HepG2 (cell line): Measurements from ENCODE around the gene TTC31. TPM values are rescaled to one million over a fixed set of nuclear protein-coding genes. Genes with fewer than 3 reads are reported as not detected.

ENCODE experiments used
- ARNT2 ChIP-seq: sonication (generic); formaldehyde crosslinking; IDR thresholded peaks from 2 replicates; pipeline ENCODE4 v1.8.0; 2022; ENCODE audit warnings: mild to moderate bottlenecking, low read depth, missing genetic modification reagents, moderate library complexity
- CBFB ChIP-seq: sonication (generic); formaldehyde crosslinking; IDR thresholded peaks from 2 replicates; pipeline ENCODE4 v1.4.0; 2020; ENCODE audit warnings: missing genetic modification reagents
- GATAD2A ChIP-seq: IDR thresholded peaks from 2 replicates; pipeline ENCODE4 v1.6.1; 2016
- KAT2B ChIP-seq: fragments of 150-350 bp; IDR thresholded peaks from 2 replicates; pipeline ENCODE4 v1.6.1; 2014; ENCODE audit warnings: low read depth, low read length, borderline replicate concordance
- KLF15 ChIP-seq: sonication (generic); formaldehyde crosslinking; IDR thresholded peaks from 2 replicates; pipeline ENCODE4 v1.8.1; 2023; ENCODE audit warnings: borderline replicate concordance, mild to moderate bottlenecking, inconsistent platforms, missing genetic modification reagents, mixed read lengths
- PAF1 ChIP-seq: IDR thresholded peaks from 2 replicates; pipeline ENCODE4 v1.6.1; 2016; ENCODE audit warnings: missing genetic modification reagents, missing compliant biosample characterization
- RBAK ChIP-seq: sonication (generic); formaldehyde crosslinking; IDR thresholded peaks from 2 replicates; pipeline ENCODE4 v1.5.1; 2020; ENCODE audit warnings: mild to moderate bottlenecking, missing genetic modification reagents
- SAP130 ChIP-seq: IDR thresholded peaks from 2 replicates; pipeline ENCODE4 v1.6.1; 2016; ENCODE audit warnings: low read depth
- SNRNP70 ChIP-seq: fragments of 200-400 bp; formaldehyde crosslinking; IDR thresholded peaks from 2 replicates; pipeline ENCODE4 v1.6.1; 2017; ENCODE audit warnings: mild to moderate bottlenecking, low read depth, low read length, moderate library complexity
- SP5 ChIP-seq: IDR thresholded peaks from 2 replicates; pipeline ENCODE4 v1.6.1; 2016; ENCODE audit warnings: low read depth, borderline replicate concordance
- TARDBP ChIP-seq: sonication (generic); formaldehyde crosslinking; IDR thresholded peaks from 2 replicates; pipeline ENCODE4 v1.8.0; 2022; ENCODE audit warnings: mild to moderate bottlenecking, missing genetic modification reagents
- TMF1 ChIP-seq: sonication (generic); formaldehyde crosslinking; IDR thresholded peaks from 2 replicates; pipeline ENCODE4 v1.8.1; 2022; ENCODE audit warnings: low read depth, missing genetic modification reagents
- ZNF136 ChIP-seq: sonication (generic); formaldehyde crosslinking; IDR thresholded peaks from 2 replicates; pipeline ENCODE4 v1.8.1; 2022; ENCODE audit warnings: low read depth, mild to moderate bottlenecking, moderate library complexity, missing genetic modification reagents
- ZNF264 ChIP-seq: sonication (generic); formaldehyde crosslinking; IDR thresholded peaks from 2 replicates; pipeline ENCODE4 v1.4.0; 2020; ENCODE audit warnings: missing genetic modification reagents
- ZNF34 ChIP-seq: sonication (generic); formaldehyde crosslinking; IDR thresholded peaks from 2 replicates; pipeline ENCODE4 v1.4.0; 2020; ENCODE audit warnings: mild to moderate bottlenecking, missing genetic modification reagents, borderline replicate concordance
- ZNF577 ChIP-seq: sonication (generic); formaldehyde crosslinking; IDR thresholded peaks from 2 replicates; pipeline ENCODE4 v1.4.0; 2020; ENCODE audit warnings: mild to moderate bottlenecking, low read depth, missing genetic modification reagents, borderline replicate concordance
- ZNF761 ChIP-seq: sonication (generic); formaldehyde crosslinking; conservative IDR thresholded peaks from 2 replicates; pipeline ENCODE4 v1.4.0; 2020; ENCODE audit warnings: mild to moderate bottlenecking, missing genetic modification reagents
- polyA plus RNA-seq, 8 experiments: library from polyadenylated mRNA; depleted of rRNA in 3 of 8; stranded (reverse) in 7 of 8; unstranded in 1 of 8; fragments of >200 nt; fragmentation: Illumina TruSeq in 4 of 8; extraction: Trizol in 4 of 8; gene quantifications; 2 replicates each; pipeline versions ENCODE4 v1.2.1 to v1.2.3, GENCODE V29; 2011 to 2016; ENCODE audit warnings: low read depth in 4 of 8, missing spikeins in 1 of 8, mixed read lengths in 1 of 8; ENCODE audit not compliant: insufficient read depth in 1 of 8
- total RNA-seq, 5 experiments: library from RNA; depleted of rRNA; stranded (reverse); fragments of >200 nt; fragmentation: Illumina TruSeq; extraction: Trizol; gene quantifications; 2 replicates each; pipeline ENCODE4 v1.2.3, GENCODE V29; 2016; ENCODE audit warnings: low read depth in 1 of 5
- TF ChIP-seq, protein P1 (sequence below): sonication (generic); formaldehyde crosslinking; IDR thresholded peaks from 2 replicates; pipeline ENCODE4 v1.5.1; 2020; ENCODE audit warnings: missing genetic modification reagents, mild to moderate bottlenecking, borderline replicate concordance
- TF ChIP-seq, protein P2 (sequence below): sonication (generic); formaldehyde crosslinking; IDR thresholded peaks from 2 replicates; pipeline ENCODE4 v1.4.0; 2020; ENCODE audit warnings: mild to moderate bottlenecking, low read depth, missing genetic modification reagents
- TF ChIP-seq, protein P3 (sequence below): sonication (generic); formaldehyde crosslinking; conservative IDR thresholded peaks from 2 replicates; pipeline ENCODE4 v1.8.0; 2022; ENCODE audit warnings: mild to moderate bottlenecking, moderate library complexity, missing genetic modification reagents
- TF ChIP-seq, protein P4 (sequence below): sonication (generic); formaldehyde crosslinking; IDR thresholded peaks from 2 replicates; pipeline ENCODE4 v1.4.0; 2020; ENCODE audit warnings: missing genetic modification reagents
- TF ChIP-seq, protein P5 (sequence below): sonication (generic); formaldehyde crosslinking; IDR thresholded peaks from 2 replicates; pipeline ENCODE4 v1.4.0; 2020; ENCODE audit warnings: low read depth, mild to moderate bottlenecking, missing genetic modification reagents
- TF ChIP-seq, protein P6 (sequence below): sonication (generic); formaldehyde crosslinking; IDR thresholded peaks from 2 replicates; pipeline ENCODE4 v1.8.0; 2022; ENCODE audit warnings: missing genetic modification reagents, mild to moderate bottlenecking, borderline replicate concordance

TTC31 gene
- total and polyA plus RNA-seq, 2 of the 13 experiments (the other 11 are each of a cell fraction or from before 2014, with no cell fraction given): 28.3 to 39.5 TPM

DNA sequence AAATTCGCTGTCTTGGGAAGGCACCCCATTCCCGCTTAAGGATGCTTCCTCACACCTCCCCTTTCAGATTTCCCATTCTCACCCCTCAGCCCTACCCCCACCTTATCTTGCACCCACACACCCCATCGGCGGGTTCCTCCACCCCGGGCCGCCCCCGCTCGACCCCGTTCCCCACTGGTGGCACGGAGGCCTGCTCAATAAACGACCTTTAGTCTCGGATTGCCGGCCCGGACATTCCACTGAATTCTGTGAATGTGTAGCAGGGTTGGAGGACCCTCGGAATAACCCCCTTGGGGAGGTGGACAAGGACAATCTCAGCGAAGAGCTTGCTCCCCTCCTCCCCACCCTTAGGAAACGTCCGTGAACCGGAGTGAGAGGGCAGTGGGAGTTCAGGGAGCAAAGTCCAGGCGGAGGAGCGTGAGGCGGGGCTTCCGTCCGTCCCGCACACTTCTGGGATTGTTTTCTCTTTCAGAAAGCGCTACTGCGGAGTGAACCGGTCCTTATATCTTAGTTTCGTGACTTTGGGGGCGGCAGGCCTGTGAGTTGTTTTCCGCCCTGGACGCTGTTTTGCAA, 19.4 kb downstream of the TTC31 start (continued):
- TF ChIP-seq, protein P1, sequence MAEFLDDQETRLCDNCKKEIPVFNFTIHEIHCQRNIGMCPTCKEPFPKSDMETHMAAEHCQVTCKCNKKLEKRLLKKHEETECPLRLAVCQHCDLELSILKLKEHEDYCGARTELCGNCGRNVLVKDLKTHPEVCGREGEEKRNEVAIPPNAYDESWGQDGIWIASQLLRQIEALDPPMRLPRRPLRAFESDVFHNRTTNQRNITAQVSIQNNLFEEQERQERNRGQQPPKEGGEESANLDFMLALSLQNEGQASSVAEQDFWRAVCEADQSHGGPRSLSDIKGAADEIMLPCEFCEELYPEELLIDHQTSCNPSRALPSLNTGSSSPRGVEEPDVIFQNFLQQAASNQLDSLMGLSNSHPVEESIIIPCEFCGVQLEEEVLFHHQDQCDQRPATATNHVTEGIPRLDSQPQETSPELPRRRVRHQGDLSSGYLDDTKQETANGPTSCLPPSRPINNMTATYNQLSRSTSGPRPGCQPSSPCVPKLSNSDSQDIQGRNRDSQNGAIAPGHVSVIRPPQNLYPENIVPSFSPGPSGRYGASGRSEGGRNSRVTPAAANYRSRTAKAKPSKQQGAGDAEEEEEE (CRISPR knock-in tag): peak; percentile 13; the same call in 1 of the 2 replicates
- TF ChIP-seq SAP130 (CRISPR knock-in tag): peak; percentile 91
- TF ChIP-seq RBAK: no peak
- TF ChIP-seq ZNF34 (CRISPR knock-in tag): no peak
- TF ChIP-seq, protein P2, sequence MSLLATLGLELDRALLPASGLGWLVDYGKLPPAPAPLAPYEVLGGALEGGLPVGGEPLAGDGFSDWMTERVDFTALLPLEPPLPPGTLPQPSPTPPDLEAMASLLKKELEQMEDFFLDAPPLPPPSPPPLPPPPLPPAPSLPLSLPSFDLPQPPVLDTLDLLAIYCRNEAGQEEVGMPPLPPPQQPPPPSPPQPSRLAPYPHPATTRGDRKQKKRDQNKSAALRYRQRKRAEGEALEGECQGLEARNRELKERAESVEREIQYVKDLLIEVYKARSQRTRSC (CRISPR knock-in tag): no peak; the same call in 1 of the 2 replicates
- 0 out of 2 replicates have a peak, but pooled peaks have one; percentile 1 for TF ChIP-seq TMF1 (CRISPR knock-in tag)
- TF ChIP-seq, protein P3, sequence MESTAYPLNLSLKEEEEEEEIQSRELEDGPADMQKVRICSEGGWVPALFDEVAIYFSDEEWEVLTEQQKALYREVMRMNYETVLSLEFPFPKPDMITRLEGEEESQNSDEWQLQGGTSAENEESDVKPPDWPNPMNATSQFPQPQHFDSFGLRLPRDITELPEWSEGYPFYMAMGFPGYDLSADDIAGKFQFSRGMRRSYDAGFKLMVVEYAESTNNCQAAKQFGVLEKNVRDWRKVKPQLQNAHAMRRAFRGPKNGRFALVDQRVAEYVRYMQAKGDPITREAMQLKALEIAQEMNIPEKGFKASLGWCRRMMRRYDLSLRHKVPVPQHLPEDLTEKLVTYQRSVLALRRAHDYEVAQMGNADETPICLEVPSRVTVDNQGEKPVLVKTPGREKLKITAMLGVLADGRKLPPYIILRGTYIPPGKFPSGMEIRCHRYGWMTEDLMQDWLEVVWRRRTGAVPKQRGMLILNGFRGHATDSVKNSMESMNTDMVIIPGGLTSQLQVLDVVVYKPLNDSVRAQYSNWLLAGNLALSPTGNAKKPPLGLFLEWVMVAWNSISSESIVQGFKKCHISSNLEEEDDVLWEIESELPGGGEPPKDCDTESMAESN (CRISPR knock-in tag): no peak
- no peak for TF ChIP-seq ZNF577
- no peak for TF ChIP-seq ZNF136 (CRISPR knock-in tag)
- TF ChIP-seq PAF1 (CRISPR knock-in tag): 0 out of 2 replicates have a peak, but pooled peaks have one; percentile 22
- no peak for TF ChIP-seq SNRNP70
- TF ChIP-seq, protein P4, sequence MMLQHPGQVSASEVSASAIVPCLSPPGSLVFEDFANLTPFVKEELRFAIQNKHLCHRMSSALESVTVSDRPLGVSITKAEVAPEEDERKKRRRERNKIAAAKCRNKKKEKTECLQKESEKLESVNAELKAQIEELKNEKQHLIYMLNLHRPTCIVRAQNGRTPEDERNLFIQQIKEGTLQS: no peak; the same call in 1 of the 2 replicates
- no peak for TF ChIP-seq CBFB (CRISPR knock-in tag)
- peak; percentile 90 for TF ChIP-seq SP5
- no peak for TF ChIP-seq ARNT2 (CRISPR knock-in tag)
- peak; percentile 10; the same call in 1 of the 2 replicates for TF ChIP-seq KLF15 (CRISPR knock-in tag)
- TF ChIP-seq, protein P5, sequence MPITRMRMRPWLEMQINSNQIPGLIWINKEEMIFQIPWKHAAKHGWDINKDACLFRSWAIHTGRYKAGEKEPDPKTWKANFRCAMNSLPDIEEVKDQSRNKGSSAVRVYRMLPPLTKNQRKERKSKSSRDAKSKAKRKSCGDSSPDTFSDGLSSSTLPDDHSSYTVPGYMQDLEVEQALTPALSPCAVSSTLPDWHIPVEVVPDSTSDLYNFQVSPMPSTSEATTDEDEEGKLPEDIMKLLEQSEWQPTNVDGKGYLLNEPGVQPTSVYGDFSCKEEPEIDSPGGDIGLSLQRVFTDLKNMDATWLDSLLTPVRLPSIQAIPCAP (CRISPR knock-in tag): no peak
- TF ChIP-seq GATAD2A (CRISPR knock-in tag): peak; percentile 88
- TF ChIP-seq, protein P6, sequence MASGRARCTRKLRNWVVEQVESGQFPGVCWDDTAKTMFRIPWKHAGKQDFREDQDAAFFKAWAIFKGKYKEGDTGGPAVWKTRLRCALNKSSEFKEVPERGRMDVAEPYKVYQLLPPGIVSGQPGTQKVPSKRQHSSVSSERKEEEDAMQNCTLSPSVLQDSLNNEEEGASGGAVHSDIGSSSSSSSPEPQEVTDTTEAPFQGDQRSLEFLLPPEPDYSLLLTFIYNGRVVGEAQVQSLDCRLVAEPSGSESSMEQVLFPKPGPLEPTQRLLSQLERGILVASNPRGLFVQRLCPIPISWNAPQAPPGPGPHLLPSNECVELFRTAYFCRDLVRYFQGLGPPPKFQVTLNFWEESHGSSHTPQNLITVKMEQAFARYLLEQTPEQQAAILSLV: no peak
- peak; percentile 23; the same call in 1 of the 2 replicates for TF ChIP-seq ZNF761
- TF ChIP-seq KAT2B: no peak
- TF ChIP-seq TARDBP (CRISPR knock-in tag): peak; percentile 83
- TF ChIP-seq ZNF264 (CRISPR knock-in tag): peak; percentile 40; the same call in 1 of the 2 replicates
